Measurements from ENCODE around the gene FHOD3. TPM values are rescaled to one million over a fixed set of nuclear protein-coding genes. Genes with fewer than 3 reads are reported as not detected.

Gene FHOD3
- total and polyA plus RNA-seq, 2 donors (not counting 1 experiment from before 2014, with no cell fraction given) = not detected

DNA sequence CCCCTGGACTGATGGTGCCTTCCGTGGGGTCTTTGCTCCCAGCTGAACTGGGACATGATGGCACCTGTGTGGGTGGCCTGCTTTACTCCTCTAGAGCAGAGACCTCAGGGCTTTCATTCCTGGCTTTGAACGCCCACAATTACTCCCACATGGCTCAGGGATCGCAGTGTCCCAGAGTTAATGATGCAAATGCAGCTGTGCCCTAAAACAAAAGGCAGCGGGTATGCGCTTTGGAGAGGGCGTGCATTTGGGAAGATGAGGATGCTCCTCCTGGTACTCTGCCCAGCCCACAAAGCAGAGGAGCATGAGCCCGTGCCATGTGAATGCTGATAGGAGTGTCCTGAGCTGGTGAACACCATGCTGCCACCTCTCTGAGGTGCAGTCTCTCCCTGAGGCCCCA is 173.4 kb downstream of the FHOD3 start:
- H2AFZ ChIP-seq (ENCODE audit: insufficient read depth, low read depth, low read length, poor library complexity, severe bottlenecking) = no peak overlapping the region
- H3K9me3 Mint-ChIP-seq (ENCODE audit: insufficient read depth) = no peaks in the 10 kb centered on the region
- intact Hi-C loops (cut with micrococcal nuclease) = no loop called here
- no peak overlapping the region for H3K9ac ChIP-seq (ENCODE audit: low read length)
- no peak for ATAC-seq (ENCODE audit: low read depth)
- H3K36me3 ChIP-seq (replicated peaks in 1 of 2; ENCODE audit: control extremely low read depth in 1 of 2, control insufficient read depth in 1 of 2, extremely low read depth in 1 of 2, insufficient read depth in 2 of 2, low read length in 1 of 2) = no peaks in the 10 kb centered on the region
- peaks cover 0 to under 1% (median 0%) of the 10 kb centered on the region in 4 experiments for H3K27me3 ChIP-seq (replicated peaks in 1 of 4; ENCODE audit: control extremely low read depth in 1 of 4, control insufficient read depth in 3 of 4, insufficient read depth in 4 of 4, low read length in 3 of 4)
- no peak for TF ChIP-seq EZH2 (IDR thresholded peaks at IDR 0.05; ENCODE audit: borderline replicate concordance, insufficient read depth, low read depth, low read length, poor library complexity, severe bottlenecking)
- TF ChIP-seq, protein P1, sequence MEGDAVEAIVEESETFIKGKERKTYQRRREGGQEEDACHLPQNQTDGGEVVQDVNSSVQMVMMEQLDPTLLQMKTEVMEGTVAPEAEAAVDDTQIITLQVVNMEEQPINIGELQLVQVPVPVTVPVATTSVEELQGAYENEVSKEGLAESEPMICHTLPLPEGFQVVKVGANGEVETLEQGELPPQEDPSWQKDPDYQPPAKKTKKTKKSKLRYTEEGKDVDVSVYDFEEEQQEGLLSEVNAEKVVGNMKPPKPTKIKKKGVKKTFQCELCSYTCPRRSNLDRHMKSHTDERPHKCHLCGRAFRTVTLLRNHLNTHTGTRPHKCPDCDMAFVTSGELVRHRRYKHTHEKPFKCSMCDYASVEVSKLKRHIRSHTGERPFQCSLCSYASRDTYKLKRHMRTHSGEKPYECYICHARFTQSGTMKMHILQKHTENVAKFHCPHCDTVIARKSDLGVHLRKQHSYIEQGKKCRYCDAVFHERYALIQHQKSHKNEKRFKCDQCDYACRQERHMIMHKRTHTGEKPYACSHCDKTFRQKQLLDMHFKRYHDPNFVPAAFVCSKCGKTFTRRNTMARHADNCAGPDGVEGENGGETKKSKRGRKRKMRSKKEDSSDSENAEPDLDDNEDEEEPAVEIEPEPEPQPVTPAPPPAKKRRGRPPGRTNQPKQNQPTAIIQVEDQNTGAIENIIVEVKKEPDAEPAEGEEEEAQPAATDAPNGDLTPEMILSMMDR (IDR thresholded peaks at IDR 0.05) = no peak
- no peak for DNase-seq
- H3K27me3 Mint-ChIP-seq = peaks cover 7% of the 10 kb centered on the region
- no peak overlapping the region for H3K4me3 ChIP-seq (ENCODE audit: control extremely low read depth in 1 of 5, extremely low read depth in 1 of 5, insufficient read depth in 1 of 5, low read depth in 2 of 5, low read length in 4 of 5)
- no peak overlapping the region for H3K4me2 ChIP-seq (replicated peaks; ENCODE audit: low read depth, low read length, poor library complexity, severe bottlenecking)
- POLR2A ChIA-PET = no interaction called here
- no peak overlapping the region for H3K4me3 Mint-ChIP-seq
- H3K4me1 ChIP-seq (ENCODE audit: control insufficient read depth in 2 of 2, insufficient read depth in 2 of 2, low read length in 2 of 2) = no peaks in the 10 kb centered on the region
- 89% methylated on average over 7 of the region's 7 CpGs for WGBS (ENCODE audit: insufficient coverage)
- H3K79me2 ChIP-seq (ENCODE audit: control insufficient read depth, insufficient read depth, low read length) = no peaks in the 10 kb centered on the region
- no peaks in the 10 kb centered on the region for H3K9me3 ChIP-seq (ENCODE audit: control extremely low read depth in 1 of 3, control insufficient read depth in 2 of 3, insufficient read depth in 1 of 3, low read length in 2 of 3)
- CTCF ChIA-PET = no interaction called here
- H4K20me1 ChIP-seq (ENCODE audit: control insufficient read depth, insufficient read depth, low read length, poor library complexity, severe bottlenecking) = no peaks in the 10 kb centered on the region
- H3K4me1 Mint-ChIP-seq = no peaks in the 10 kb centered on the region
- H3K27ac ChIP-seq (ENCODE audit: low read length in 2 of 2) = no peak overlapping the region
- no peak overlapping the region for H3K27ac Mint-ChIP-seq

DNA sequence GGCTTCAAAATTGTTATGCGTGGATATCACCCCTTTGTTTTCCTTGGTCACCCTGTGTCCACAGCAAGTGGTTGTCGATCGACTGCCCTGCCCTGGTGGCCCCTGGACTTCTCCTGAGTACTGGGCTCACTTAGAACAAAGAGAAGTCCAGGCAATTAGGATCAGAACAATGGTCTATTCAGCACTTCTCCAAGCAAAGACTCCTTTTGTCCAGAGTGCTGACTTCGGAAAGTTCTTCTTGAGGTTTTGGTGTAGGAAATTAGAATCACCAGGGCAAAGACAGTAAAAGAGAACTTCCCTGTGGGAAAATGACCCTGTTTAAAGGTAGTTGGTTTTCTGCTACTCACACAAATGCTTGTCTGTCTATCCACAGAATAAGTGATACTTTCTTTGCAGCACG is 173.9 kb downstream of the FHOD3 start:
- Histone ChIP-seq H3K36me3 (replicated peaks in 1 of 2; ENCODE audit: control extremely low read depth in 1 of 2, control insufficient read depth in 1 of 2, extremely low read depth in 1 of 2, insufficient read depth in 2 of 2, low read length in 1 of 2) (no peaks in the 10 kb centered on the region), H3K27ac (ENCODE audit: low read length in 2 of 2) (no peak overlapping the region), H4K20me1 (ENCODE audit: control insufficient read depth, insufficient read depth, low read length, poor library complexity, severe bottlenecking) (no peaks in the 10 kb centered on the region), H3K4me3 (ENCODE audit: control extremely low read depth in 1 of 5, extremely low read depth in 1 of 5, insufficient read depth in 1 of 5, low read depth in 2 of 5, low read length in 4 of 5) (no peak overlapping the region), H3K4me2 (replicated peaks; ENCODE audit: low read depth, low read length, poor library complexity, severe bottlenecking) (no peak overlapping the region), H2AFZ (ENCODE audit: insufficient read depth, low read depth, low read length, poor library complexity, severe bottlenecking) (no peak overlapping the region), H3K79me2 (ENCODE audit: control insufficient read depth, insufficient read depth, low read length) (no peaks in the 10 kb centered on the region), H3K4me1 (ENCODE audit: control insufficient read depth in 2 of 2, insufficient read depth in 2 of 2, low read length in 2 of 2) (no peaks in the 10 kb centered on the region), H3K27me3 (replicated peaks in 1 of 4; ENCODE audit: control extremely low read depth in 1 of 4, control insufficient read depth in 3 of 4, insufficient read depth in 4 of 4, low read length in 3 of 4) (peaks cover 0 to 3% (median 0%) of the 10 kb centered on the region in 4 experiments), H3K9me3 (ENCODE audit: control extremely low read depth in 1 of 3, control insufficient read depth in 2 of 3, insufficient read depth in 1 of 3, low read length in 2 of 3) (no peaks in the 10 kb centered on the region), H3K9ac (ENCODE audit: low read length) (no peak overlapping the region)
- Mint-ChIP-seq H3K4me3 (no peak overlapping the region), H3K4me1 (no peaks in the 10 kb centered on the region), H3K27ac (no peak overlapping the region), H3K9me3 (ENCODE audit: insufficient read depth) (no peaks in the 10 kb centered on the region), H3K27me3 (peaks cover 7% of the 10 kb centered on the region)
- ChIA-PET POLR2A (no interaction called here), CTCF (no interaction called here)
- ATAC-seq (ENCODE audit: low read depth) (no peak), DNase-seq (no peak)
- no peak for TF ChIP-seq EZH2 (IDR thresholded peaks at IDR 0.05; ENCODE audit: borderline replicate concordance, insufficient read depth, low read depth, low read length, poor library complexity, severe bottlenecking)
- TF ChIP-seq, protein P1 (IDR thresholded peaks at IDR 0.05) = no peak
- intact Hi-C loops (cut with micrococcal nuclease) = no loop called here
- WGBS (ENCODE audit: insufficient coverage) = 92% methylated on average over 4 of the region's 5 CpGs

Data from B cell (primary cell).